ENCODE data around the gene GABRQ.
"Not testable (repeated sequence)": the region's sequence is repeated elsewhere in the genome, so short reads cannot be mapped to it uniquely, and the experiment has no call there.

GABRQ gene

DNA sequence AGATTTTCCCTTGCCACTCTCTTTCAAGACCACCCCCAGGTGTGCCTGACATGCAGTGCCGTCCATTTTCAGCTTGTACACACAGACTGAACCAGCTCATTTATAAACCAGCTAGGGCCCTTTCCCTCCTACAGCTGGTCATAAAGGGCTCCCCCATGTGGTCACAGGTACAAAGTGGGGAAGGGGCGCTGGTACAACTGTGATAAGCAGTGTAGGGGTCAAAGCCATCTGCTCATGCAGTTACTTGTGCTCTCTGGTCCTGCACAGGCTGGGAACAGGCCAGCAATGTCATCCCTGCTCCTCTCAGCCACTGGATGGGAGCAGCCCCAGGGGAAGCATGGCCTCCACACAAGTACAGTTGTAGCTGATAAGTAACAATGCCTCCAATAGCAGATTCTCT, 20.6 kb downstream of the GABRQ start:
- no peak for DNase-seq (ENCODE audit: low read depth)

DNA sequence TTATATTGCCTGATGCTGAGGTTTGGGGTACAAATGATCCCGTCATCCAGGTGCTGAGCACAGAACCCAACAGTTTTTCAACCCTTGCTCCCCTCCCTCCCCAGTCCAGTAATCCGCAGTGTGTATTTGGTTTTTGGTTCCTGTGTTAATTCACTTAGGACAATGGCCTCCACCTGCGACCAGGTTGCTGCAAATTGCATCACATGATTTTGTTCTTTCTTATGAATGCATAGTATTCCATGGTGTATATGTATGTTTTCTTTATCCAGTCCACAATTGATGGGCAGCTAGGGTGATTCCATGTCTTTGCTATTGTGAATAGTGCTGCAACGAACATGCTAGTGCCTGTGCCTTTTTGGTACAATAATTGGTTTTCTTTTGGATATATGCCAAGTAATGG, 25.4 kb downstream of the GABRQ start:
- DNase-seq (ENCODE audit: low read depth), result no peak

DNA sequence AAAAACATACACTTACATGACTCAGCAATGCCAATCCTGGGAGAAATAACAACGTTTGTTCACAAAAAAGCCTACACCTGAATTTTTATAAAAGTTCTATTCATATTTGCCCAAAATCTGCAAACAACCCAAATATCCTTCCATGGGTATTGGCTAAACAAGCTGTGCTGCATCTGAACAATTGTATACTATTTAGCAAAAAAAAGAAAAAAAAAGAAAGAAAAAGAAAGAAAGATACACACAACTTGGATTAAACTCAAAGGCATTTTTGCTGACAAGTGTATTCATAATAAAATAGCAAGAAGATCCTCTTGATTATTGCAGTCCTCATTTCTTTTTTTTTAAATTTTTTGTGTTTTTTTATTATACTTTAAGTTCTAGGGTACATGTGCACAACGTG, 36.4 kb downstream of the GABRQ start:
- DNase-seq (ENCODE audit: low read depth), result no peak

DNA sequence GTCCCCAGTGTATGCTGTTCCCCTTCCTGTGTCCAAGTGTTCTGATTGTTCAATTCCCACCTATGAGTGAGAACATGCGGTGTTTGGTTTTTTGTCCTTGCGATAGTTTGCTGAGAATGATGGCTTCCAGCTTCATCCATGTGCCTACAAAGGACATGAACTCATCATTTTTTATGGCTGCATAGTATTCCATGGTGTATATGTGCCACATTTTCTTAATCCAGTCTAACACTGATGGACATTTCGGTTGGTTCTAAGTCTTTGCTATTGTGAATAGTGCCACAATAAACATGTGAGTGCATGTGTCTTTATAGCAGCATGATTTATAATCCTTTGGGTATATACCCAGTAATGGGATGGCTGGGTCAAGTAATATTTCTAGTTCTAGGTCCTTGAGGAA, 37.0 kb downstream of the GABRQ start:
- DNase-seq (ENCODE audit: low read depth), result not testable (repeated sequence)

DNA sequence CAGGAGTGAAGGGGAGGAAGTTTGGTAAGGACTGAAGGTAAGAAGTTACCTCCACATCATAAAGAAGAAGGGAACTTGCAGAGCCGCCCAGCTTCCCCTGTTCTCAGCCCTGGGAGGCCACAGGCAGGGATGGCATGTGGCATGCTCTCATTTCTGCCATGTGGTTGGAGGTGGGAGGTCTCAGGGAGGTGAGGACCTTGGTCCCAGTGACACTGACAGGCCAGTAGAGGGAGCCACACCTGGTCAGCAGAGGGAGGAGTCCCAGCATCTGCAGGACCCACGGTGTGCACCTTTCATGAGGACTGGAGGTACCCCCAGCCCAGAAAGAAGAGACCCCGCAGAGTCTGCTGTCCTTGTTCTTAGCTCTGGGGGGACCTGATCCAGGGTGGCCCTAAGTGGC, 43.3 kb downstream of the GABRQ start:
- not testable (repeated sequence) for DNase-seq (ENCODE audit: low read depth)

DNA sequence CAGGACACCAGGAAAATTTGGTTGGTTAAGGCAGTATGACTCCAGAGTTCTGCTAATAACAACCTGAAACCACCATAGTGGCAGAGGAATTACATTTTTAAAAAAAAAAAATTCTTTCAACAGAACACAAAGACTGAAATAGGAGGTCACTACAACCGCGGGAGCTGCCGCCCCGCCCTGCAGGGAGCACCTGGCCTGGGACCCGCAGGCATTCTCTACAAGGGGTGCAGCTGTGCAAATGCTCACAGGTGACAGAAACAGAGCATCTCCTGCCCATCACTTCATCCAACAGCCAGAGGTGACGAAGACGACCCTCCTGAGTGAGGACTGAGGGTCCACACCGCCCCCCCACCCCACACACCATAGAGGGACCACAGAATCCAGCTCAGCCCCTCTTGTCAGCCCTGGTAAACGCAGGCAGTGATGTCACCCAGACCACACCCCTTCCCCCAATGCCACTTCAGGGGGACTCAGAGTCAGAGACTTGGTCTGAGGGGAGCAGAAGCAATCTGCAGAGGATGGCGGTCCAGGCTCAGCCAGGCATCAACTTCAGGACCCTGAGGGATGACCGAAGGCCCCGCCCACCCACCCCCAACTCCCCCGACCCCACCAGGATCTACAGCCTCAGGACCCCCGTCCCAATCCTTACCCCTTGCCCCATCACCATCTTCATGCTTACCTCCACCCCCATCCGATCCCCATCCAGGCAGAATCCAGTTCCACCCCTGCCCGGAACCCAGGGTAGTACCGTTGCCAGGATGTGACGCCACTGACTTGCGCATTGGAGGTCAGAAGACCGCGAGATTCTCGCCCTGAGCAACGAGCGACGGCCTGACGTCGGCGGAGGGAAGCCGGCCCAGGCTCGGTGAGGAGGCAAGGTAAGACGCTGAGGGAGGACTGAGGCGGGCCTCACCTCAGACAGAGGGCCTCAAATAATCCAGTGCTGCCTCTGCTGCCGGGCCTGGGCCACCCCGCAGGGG, 60.5 kb downstream of the GABRQ start, which contains the start of gene MAGEA3:
TSS of gene MAGEA3 (plus strand) at position 843 of the 980 bp plus-strand sequence. CDS start 2,039 bp downstream, outside the sequence.
- not testable (repeated sequence) for DNase-seq (ENCODE audit: low read depth)

DNA sequence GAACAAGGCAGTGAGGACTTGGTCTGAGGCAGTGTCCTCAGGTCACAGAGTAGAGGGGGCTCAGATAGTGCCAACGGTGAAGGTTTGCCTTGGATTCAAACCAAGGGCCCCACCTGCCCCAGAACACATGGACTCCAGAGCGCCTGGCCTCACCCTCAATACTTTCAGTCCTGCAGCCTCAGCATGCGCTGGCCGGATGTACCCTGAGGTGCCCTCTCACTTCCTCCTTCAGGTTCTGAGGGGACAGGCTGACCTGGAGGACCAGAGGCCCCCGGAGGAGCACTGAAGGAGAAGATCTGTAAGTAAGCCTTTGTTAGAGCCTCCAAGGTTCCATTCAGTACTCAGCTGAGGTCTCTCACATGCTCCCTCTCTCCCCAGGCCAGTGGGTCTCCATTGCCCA, 62.7 kb downstream of the GABRQ start:
- not testable (repeated sequence) for DNase-seq (ENCODE audit: low read depth)

DNA sequence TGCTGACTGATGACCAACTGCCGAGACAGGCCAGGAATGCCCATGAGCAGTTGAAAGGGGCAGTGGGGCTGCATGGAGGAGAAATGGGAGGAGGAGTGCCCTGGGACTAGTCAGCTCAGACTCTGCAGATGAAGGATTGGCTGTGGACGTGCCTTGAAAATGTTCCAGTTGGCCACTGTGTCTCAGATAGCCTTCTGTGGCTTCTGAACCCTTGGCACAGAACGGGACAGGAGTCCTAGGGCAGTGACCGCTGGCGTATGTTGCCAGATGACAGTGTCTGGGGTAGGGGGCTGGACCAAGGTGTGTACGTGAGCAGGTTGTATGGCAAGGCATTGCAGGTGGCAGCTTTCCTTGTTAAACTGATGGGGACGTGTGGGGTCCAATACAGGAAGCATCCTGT, 68.8 kb downstream of the GABRQ start:
- DNase-seq (ENCODE audit: low read depth), result not testable (repeated sequence)
